HG03060 (cell line): ENCODE results near the gene STK17A.

Source experiments
- ATAC-seq: cut with Tn5 transposase; IDR thresholded peaks from one replicate; pipeline ENCODE4 v1.9.1; 2021; ENCODE audit warnings: low read depth, moderate number of reproducible peaks; ENCODE audit not compliant: unreplicated experiment

The STK17A gene

DNA sequence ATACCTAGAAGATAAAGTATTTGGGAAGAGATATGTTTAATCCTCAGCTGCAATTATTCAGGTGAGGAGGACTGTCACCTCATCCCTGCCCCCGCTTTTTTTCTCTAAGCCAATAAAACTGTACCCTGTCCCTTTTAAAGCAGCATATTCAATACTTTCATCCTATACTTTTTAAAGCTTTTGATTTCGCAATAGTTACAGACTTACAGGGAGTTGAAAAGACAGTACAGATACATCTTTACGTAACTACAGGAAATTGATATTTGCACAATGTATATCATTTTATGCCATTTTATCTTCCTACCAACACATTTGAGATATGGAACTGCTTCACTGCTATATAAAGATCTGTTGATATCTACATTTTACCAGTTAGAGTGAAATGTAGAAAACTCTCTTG, 47.6 kb downstream of the STK17A start:
- no peak for ATAC-seq

DNA sequence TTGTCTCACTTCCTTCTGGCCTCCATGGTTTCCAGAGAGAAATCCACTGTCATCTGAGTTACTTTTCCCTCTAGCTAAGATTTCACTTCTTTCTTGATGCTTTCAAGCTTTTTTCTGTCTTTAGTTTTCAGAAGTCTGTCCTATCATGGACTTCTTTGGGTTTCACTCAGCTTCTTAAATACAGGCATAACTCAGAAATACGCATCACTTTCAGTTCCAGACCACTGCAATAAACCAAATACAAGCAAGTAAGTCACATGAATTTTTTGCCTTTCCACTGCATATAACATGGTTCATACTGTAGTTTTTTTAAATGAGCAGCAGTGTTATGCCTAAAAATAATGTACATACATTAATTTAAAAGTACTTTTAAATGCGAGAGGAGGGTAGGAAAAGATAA, 48.7 kb downstream of the STK17A start:
- no peak for ATAC-seq

DNA sequence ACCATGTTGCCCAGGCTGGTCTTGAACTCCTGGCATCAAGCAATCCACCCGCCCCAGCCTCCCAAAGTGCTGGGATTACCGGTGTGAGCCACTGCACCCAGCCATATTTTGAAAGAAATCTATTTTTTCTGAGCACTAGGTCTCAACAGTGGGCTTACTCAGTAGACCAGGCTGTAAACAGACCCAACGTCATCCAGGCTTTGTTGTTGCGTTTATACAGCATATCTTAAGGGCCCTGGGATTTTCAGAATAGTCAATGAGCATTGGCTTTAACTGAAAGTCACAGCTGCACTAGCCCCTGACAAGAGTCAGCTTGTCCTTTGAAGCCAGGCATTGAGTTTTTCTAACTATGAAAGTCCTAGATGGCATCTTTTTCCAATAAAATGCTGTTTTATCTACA, 49.8 kb downstream of the STK17A start:
- ATAC-seq, result no peak

DNA sequence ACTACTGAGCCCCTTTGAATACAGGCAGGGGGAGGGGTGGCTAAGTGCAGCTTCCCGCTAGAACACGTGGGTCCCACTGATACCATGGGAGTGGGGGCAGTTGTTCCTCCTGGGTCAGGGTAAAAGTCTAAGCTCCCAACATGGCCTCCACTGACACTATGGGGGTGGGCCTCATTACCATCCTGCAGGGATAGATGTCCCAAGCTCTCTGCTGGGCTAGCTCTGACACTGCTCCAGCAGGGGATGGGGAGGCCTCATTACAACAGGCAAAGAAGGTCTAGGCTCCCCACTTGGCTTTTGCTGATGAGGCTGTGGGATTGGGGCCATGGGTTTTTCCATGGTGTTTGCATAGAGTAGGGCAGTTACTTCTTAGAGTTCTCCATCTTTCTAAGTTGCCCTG, 51.5 kb downstream of the STK17A start:
- no peak for ATAC-seq

DNA sequence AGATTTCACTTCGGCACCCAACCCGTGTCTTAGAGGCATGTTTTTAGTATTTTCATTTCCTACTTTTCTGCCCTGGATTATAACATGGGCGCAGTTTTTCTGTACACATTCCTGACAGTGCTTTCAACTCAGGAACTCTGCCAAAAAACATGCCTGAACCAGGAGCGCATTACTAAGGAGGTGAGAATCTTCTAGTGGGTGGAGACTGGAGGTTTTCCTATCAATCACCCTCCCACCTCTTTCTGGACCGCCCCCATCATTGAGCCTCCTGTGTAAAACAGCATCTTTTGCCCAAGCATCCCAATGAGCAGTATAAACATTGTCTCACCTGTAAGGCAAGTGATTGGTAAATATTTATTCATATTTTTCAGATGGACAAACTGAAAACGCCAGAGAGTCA, 53.2 kb downstream of the STK17A start:
- no peak for ATAC-seq

DNA sequence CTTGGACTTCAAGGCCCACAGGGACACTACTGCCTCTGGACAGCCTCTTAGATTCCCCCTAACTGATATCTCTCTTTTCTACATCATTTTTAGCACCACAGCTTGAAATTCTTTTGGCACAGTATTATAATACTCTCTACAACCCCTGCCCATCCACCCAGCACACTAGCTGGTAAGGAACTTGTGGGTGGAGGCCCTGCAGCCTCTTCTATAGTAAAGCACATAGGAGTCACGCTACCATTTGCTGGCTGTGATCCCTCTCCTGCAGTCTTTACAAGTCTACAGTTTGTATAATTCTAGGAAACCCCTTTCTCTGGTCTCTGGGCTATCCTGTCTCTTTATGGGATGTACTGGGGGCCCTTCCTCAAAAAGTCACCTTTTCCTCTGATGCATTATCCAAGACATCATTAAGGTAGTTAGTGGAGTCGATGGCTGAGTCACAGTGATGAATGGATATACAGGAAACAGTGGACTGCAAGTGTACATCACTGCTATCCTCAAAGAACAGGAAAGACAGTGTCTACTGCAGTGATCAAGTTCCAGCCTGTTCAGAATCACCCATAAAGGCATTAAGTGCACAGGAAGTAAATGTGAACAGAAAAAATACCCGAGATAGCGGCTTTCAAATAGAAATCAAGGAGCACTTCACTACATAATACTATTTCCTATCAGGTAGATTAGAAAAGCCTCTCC, 54.4 kb downstream of the STK17A start:
- no peak for ATAC-seq

DNA sequence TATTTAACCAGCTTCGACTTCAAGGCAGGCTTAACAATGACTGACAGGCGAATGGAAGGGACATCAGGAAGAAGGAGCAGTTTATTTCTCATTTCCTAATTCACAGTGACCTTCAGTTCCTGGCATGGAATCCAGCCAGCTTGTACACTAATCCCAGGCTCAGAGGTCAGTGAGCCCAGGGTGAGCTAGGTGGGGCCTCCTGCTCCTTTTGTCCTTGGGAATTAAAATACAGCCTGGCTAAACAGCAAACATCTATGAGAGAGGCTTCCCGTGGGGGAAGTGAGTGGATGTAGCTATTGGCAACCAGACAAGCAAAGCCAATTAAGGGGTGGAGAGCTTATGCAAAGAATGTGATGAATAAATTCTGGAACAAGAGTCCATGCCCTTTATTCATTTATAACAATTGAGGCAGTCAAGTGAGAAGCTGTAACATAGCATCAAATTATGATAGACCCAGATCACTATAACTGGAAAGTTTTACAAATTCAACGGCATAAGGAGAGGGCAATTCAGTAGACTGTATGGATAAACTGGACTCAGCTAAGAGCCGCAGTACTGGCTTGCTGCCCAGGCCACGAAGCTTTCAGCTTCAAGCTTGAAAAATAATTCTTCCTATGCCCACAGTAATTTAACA, 57.1 kb downstream of the STK17A start:
- no peak for ATAC-seq

DNA sequence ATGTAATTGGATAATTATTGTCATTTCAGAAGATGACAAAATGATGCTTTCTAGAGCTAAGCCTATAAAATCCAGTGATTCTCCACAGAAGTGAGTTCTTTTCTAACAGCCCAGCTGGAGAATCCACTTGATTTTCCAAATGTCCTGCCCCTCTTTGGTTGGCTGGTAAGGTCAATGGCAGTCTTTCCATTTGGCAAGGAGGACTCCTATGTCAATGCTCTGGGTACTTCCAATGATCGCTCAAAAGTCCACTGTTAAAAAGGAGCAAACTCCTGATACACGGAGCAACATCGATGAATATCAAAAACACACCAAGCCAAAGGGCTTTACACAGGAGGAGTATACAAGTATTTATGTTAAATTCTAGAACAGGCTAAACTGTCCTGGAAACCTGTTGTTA, 57.8 kb downstream of the STK17A start:
- ATAC-seq, result no peak

DNA sequence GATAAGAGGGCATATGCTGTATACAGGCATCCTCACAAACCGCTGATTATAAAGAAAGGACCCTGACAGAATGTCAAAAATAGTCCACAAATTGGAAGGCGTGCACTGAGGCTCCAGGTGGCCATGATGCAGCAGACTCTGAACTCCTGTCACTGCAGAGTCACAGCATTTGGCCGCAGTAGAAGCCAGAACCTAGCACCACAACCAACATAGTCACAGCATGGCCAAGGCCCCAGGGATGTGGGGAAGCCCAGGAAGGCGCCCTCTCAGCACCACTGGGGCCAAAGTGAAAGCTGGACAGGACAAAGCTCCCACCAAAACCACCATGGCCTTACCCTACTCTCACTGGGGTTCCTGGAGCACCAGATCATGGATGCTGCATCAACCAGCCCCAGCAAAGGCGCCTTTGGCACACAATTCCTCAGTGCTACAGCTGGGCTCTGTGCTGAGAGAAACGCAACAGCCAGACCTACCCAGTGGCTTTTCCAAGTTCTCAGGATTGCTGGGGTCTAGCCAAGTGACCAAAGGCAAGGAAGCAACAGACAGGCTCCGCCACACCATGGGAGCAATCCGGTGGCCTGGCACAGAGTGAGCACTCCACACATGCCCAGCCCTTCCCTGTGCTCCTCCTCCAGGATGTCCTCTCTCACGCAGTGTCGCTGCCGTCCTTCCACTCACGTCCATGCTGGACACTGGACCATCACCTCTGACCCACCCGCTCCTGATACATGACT, 60.2 kb downstream of the STK17A start:
- ATAC-seq, result no peak

DNA sequence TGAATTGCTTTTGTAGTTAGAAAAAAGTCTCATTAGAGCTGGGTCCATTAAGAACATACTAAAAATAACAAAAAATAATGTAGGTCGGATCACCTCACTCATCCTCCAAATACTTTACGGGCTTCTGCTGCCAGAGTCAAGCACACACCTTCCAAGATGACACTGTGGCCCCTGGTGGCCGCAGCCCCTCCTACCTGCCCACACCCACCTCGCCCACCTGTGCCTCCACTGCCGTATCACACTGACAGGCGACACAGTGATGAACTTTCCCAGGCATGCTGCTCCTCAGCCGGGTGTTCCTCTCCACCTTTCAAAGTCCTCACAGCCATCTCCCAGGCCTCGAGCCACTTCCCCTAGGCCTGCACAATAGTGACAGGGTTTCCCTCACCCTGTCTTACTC, 60.9 kb downstream of the STK17A start:
- ATAC-seq, result no peak

DNA sequence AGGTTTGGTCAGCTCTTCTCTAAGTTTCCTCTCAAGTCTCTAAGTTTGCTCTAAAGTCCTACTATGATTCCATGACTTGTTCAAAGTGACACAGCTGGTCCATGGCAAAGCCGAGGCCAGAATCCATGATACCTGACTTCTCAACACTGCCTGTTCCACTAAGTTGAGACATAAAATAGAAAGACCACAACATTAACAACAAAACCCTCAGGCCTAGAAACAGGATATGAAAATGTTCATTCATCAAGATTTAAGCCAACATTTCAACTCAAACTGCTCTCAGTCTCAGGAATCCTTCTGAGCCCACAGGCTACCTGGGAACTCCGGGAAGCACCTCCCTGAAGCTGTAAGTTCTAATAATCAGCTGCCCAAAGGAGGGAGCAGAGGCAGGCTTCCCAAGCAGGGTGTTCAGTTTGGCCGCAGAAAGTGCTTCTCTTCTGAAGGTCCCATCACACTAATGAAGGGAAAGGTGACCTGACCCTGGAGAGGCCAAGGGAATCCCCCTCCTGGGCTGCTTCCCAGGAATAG, 62.9 kb downstream of the STK17A start:
- ATAC-seq, result no peak

DNA sequence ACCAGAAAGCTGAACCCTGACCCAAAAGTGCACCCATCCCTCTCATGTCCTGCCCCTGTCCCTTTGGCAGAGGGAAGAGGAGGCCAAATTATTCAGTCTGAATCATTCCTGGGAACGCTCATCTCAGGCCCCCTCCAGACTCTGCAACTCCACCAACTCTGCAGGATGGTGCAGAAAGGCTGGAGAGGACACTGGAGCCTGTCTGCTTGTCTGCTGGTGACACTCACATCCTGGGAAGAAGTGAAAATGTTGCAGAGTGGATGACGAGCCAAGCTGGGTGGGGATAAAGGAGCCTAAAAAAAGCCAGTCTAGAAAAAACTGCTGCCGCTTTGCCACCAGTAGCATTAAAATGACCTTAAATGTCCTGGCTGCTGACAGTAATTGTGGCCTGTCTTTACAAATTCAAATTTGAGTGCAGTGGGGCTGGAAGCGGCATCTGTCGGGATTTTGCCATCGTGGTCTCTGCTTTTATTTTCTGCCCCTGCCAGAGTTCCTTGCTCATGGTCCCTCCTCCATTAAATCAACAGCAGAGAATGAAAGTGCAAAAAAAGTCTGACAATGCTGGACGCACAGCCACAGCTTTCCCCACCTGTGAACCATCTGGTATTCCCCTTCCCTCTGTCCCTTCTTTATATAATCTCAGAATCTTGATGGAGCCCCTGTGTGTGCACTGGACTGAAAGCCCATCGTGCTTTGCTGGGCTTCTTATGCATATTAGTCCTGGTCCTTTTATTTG, 63.9 kb downstream of the STK17A start:
- ATAC-seq, result no peak

DNA sequence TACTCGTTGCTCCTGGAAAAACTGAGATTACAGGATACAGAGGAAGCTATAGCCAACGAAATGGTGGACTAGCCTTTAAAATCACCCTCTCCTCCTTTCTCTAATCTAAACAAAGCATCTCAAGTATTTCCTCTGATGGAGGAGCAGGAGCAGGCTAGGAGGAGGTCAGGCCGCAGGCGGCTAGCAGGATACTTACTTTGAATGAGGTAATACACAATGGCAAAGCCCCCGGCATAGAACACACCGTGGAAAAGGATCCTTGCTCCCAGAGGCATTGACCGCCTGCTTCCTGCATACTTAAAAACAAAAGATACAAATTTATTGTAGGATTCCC, 64.4 kb downstream of the STK17A start:
- ATAC-seq, result no peak

DNA sequence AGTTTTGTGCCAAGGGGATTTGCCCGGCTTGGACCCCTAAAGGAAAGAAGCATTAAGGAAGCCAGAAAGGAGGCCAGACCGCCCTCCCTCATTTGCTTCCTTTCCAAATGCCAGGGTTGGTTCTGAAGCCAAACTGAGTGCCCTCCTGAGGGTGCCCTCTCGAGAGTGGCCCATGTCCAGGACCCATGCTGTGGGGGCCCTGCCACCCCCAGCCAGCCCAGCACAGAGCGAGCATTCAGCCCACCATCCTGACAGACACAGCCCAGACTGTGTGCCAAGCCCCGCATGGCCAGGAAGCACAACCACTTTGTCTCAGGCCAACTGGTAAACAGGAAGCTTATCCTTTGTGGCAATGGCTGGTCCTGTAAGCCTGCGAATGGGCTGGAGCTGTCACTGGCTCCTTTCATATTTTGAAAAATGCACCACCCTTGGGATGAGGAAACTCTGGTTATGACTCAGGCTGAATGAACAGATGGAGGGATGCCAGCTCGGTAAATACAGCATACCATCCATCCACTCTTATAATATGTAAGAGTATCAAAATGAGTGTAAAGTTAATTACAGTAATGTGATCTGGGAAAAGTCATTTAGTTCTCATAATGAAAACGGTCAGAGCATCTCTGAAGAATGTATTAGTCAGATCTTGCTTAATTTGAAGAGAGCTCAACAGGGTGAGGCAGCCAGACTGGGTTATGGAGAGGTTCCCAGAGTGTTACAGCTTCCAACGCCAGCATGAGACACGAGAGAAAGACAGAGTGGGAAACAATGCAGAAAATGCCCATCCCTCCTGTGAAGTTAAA, 65.0 kb downstream of the STK17A start:
- no peak for ATAC-seq

DNA sequence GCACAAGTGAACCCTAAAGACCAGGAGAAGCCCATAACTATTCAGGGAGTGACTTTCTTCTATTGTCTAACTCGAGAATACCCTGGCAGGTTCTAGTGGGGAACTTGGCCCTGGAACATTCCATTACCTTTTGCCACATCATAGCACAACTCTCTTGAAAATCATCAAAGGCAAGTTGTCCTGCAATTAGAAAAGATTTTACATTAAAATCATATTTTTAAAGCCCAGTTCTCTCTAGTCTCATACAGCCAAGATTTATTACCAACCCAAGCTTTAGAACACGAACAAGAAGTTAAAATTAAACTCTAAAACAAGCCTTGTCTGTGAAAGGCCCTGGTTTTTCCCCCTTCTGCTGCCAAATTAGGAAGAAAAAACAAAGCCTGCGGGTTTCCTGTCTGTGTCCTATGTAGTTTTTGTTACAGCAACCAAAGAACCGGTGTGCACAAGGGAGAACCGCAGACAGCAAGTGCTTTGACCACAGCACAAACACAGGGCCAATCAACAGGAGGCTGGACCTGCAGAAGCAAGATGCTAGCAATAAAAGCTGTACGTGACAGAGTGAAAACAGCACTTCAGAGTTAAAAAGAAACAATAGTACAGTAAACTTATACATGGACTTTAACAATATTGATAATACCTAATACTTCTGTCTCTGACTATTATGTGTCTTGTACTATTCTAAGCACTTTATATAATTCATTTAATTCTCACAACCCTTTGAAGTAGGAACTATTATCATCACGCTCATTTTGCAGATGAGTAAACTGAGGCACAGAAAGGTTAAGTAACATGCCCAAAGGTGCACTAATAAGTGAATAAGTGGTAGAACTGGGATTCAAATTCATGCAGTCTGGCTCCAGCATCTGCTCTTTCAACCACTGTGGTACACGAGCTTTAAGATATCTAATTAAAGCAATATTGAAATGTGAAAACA, 65.8 kb downstream of the STK17A start:
- peak; percentile 33 for ATAC-seq

DNA sequence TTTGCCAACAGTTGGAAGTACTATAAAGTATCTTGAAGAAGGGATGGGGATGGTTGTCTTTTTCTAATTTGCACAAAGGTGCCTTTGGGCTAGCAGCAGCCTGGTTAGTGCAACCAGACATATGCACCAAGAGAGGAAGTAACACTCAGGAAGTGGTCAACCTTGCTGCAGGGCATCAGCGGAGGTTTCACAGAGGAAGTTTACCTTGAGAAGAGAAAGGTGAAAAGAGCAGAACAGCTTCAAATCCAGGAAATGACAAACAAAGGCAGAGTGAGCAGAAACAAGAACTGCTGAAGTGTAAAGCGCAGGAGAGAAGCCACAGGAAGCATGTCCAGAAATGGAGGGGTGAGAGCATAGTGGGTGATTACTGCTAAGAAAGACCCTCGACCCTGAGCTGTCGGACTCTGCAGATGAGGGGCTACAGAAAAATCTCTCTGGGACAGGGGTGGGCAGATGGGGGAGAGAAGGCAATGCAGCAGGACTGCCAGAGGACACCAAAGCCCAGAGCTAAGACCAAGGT, 66.9 kb downstream of the STK17A start:
- peak; percentile 54 for ATAC-seq

DNA sequence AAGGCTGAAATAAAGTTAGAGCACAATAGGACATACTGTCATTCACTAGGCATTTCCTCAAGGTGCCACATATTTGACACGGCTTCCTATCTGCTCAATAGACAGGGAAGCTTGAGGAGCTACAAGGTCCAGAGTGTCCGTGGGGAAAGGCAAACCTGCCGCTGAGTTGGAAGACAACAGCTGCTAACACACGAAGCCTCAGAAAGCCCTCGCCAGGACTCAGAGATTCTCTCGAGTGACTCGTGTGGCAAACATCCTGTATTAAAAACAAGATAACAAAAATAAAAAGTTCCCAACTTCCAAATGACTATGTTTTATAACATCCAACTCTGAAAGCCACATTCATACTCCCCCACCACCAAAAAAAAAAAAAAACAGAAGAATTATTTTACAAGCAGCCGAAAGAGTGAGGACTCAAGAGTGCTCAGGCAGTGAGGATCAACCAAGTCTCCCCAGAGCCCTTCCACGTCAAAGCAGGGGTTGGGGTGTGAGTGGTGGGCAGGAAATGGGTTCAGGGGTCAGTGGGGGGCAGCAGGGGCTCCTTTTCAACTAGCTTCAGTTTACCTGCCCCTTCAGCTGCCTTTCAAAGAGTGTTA, 67.6 kb downstream of the STK17A start:
- no peak for ATAC-seq

DNA sequence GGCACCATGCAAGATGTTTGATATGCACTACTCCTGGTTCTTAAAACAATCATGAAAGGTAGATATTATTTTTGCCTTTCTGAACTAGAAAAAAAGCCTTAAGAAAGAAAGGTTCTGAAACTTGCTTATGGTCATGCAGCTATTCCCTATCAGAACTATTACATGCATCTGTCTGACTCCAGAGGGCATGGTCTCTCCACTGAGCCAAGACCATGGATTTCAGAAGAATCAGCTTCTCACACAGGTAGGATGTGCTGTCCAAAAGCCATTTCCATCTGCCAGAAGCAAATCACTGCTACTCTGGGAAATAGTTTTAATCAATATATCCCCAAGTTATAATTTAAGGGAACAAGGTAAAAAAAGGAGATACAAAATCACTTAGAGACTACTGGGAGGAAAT, 69.5 kb downstream of the STK17A start:
- no peak for ATAC-seq

DNA sequence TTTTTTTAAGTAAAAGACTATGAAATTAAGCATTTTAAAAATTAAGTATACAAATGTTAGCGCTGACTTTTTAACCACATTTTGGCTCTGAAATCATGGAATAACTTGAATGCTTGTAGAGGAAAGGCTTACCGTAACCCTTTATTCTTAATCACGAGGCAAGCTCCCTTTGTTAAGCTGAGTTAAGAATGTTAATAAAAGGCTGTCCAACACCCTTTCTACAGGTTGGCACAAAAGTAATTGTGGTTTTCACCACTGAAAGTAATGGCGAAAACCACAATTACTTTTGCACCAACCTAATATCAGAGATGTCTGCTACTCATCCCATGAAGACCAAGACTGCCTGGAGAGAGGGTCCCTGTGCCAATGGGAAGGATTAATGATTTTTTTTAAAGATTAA, 70.6 kb downstream of the STK17A start:
- no peak for ATAC-seq
